A673 (cell line): Measurements from ENCODE around the gene ELFN1. TPM values are rescaled to one million over a fixed set of nuclear protein-coding genes. Genes with fewer than 3 reads are reported as not detected.

ENCODE experiments used
- BruUV-seq: library from RNA; stranded (reverse); fragments of 400-500 nt; replicated peaks from 2 replicates; lab custom pipeline; 2021; lab: Mats Ljungman, UMichigan
- CTCF ChIA-PET: fragments of 300-600 bp; sonication (Branson Sonifier 250); formaldehyde crosslinking; loops from one replicate; lab custom pipeline; 2022; ENCODE audit warnings: antibody characterized with exemption; lab: Charles Lee
- POLR2A ChIA-PET: fragments of 300-600 bp; sonication (Branson Sonifier 250); formaldehyde crosslinking; loops from one replicate; lab custom pipeline; 2022; ENCODE audit warnings: antibody characterized with exemption; ENCODE audit not compliant: low non-redundant PET; lab: Charles Lee
- DNase-seq: peaks from one replicate; pipeline ENCODE4 v3.0.0-alpha.2; 2015; ENCODE audit warnings: low spot score
- H3K27ac ChIP-seq: fragments of 200-600 bp; sonication (generic); 2 replicates; pipeline ENCODE4 v1.5.1; 2016; ENCODE audit warnings: mixed run types, low read depth, mild to moderate bottlenecking, mixed read lengths, antibody characterized with exemption, low read length; ENCODE audit not compliant: poor library complexity, severe bottlenecking
- H3K27me3 ChIP-seq: fragments of 200-600 bp; sonication (generic); replicated peaks from 2 replicates; pipeline ENCODE4 v1.6.1; 2017; ENCODE audit warnings: mixed run types, low read depth, mild to moderate bottlenecking, mixed read lengths, antibody characterized with exemption, low read length; ENCODE audit not compliant: insufficient read depth, poor library complexity
- H3K36me3 ChIP-seq: fragments of 200-600 bp; sonication (generic); 2 replicates; pipeline ENCODE4 v1.6.1; 2016; ENCODE audit warnings: mixed run types, mild to moderate bottlenecking, mixed read lengths, antibody characterized with exemption, low read length; ENCODE audit not compliant: insufficient read depth, poor library complexity, severe bottlenecking
- H3K4me1 ChIP-seq: fragments of 200-600 bp; sonication (generic); 2 replicates; pipeline ENCODE4 v1.6.1; 2017; ENCODE audit warnings: mixed run types, mild to moderate bottlenecking, mixed read lengths, antibody characterized with exemption, low read length; ENCODE audit not compliant: insufficient read depth, poor library complexity, severe bottlenecking
- H3K4me3 ChIP-seq: fragments of 200-600 bp; sonication (generic); 2 replicates; pipeline ENCODE4 v1.5.1; 2016; ENCODE audit warnings: low read depth, mixed run types, mild to moderate bottlenecking, mixed read lengths, low read length; ENCODE audit not compliant: poor library complexity, severe bottlenecking
- H3K9me3 ChIP-seq: fragments of 200-600 bp; sonication (generic); 2 replicates; pipeline ENCODE4 v1.6.1; 2016; ENCODE audit warnings: mixed run types, low read depth, mild to moderate bottlenecking, mixed read lengths, antibody characterized with exemption, low read length; ENCODE audit not compliant: poor library complexity, severe bottlenecking
- CTCF ChIP-seq: fragments of 300-800, 200-600 bp; sonication (generic); conservative IDR thresholded peaks from 2 replicates; pipeline ENCODE4 v1.5.1; 2017; ENCODE audit warnings: low read depth, mild to moderate bottlenecking, antibody characterized with exemption, low read length, moderate library complexity, mixed read lengths
- EZH2 ChIP-seq: fragments of 200-600 bp; sonication (generic); IDR thresholded peaks from 2 replicates; pipeline ENCODE4 v1.6.1; 2017; ENCODE audit warnings: borderline replicate concordance, low read depth, mild to moderate bottlenecking, mixed read lengths, antibody characterized with exemption, low read length; ENCODE audit not compliant: poor library complexity, severe bottlenecking
- intact Hi-C: fragments of 100-400 bp; cut with micrococcal nuclease; formaldehyde crosslinking; loops from one replicate; pipeline ENCODE4 v1.10.0; 2022; ENCODE audit not compliant: unreplicated experiment
- total RNA-seq: library from RNA; stranded (reverse); gene quantifications from 2 replicates; pipeline ENCODE4 v1.2.3, GENCODE V29; 2021

The ELFN1 gene
- total RNA-seq, 1 experiment from 2014 or later: not detected

GRCh38 chr7:1710936-1711335 is 40.9 kb downstream of the ELFN1 start:
- Histone ChIP-seq H3K4me3 (no peak overlapping the region), H3K4me1 (no peaks in the 10 kb centered on the region), H3K27me3 (no peaks in the 10 kb centered on the region), H3K36me3 (no peaks in the 10 kb centered on the region), H3K9me3 (peaks cover 4% of the 10 kb centered on the region), H3K27ac (no peak overlapping the region)
- intact Hi-C loops: no loop called here
- POLR2A ChIA-PET: no interaction called here
- DNase-seq: no peak
- CTCF ChIA-PET: no interaction called here
- no TSS peak for BruUV-seq
- no peak for TF ChIP-seq CTCF

- no peak overlapping the region for H3K27ac ChIP-seq
- TF ChIP-seq EZH2: no peak
- no peak for TF ChIP-seq CTCF
Measured at GRCh38 chr7:1712907-1713501, 42.9 kb downstream of the ELFN1 start.

GRCh38 chr7:1713502-1714484 is 43.7 kb downstream of the ELFN1 start:
- DNase-seq: no peak
- no peaks in the 10 kb centered on the region for H3K27me3 ChIP-seq
- no peaks in the 10 kb centered on the region for H3K4me1 ChIP-seq
- intact Hi-C loops: no loop called here
- H3K36me3 ChIP-seq: no peaks in the 10 kb centered on the region
- BruUV-seq: no TSS peak
- H3K4me3 ChIP-seq: no peak overlapping the region
- ChIA-PET POLR2A (no interaction called here), CTCF (no interaction called here)
- no peak overlapping the region for H3K27ac ChIP-seq
- H3K9me3 ChIP-seq: peaks cover 4% of the 10 kb centered on the region
- TF ChIP-seq CTCF (no peak), EZH2 (no peak)

More at GRCh38 chr7:1712907-1713501, 42.9 kb downstream of the ELFN1 start:
- Histone ChIP-seq H3K27me3 (no peaks in the 10 kb centered on the region), H3K36me3 (no peaks in the 10 kb centered on the region), H3K4me1 (no peaks in the 10 kb centered on the region), H3K4me3 (no peak overlapping the region), H3K9me3 (peaks cover 4% of the 10 kb centered on the region)
- BruUV-seq: no TSS peak
- ChIA-PET CTCF (no interaction called here), POLR2A (no interaction called here)
- intact Hi-C loops: no loop called here
- no peak for DNase-seq
